Islet of Langerhans (tissue), 1 donor: Measurements from ENCODE around the gene ZFP91.

ENCODE experiments used
- FAIRE-seq: peaks from one replicate; lab custom pipeline; 2011; peaks lifted over from hg19 to GRCh38; lab: Jason Lieb, UNC

ZFP91 gene

DNA sequence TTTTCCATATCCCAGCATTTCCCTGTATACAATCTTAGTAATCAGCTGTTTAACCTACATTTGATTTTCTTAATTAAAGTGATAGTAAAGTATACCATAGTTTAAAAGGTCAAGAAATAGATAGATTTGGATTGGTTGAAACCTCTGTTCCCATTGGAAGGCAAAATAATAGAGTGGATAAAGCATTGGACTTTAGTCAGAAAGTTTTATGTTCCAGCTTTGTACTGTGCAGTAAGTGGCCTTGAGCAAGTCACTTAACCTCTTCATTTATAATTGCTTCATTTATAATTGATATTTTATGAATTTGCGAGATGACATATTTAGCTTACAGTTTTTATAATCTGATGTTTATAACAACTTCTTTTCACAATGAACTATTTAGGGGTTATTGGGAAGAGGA, 3.6 kb downstream of the ZFP91 start:
- FAIRE-seq, result no peak

DNA sequence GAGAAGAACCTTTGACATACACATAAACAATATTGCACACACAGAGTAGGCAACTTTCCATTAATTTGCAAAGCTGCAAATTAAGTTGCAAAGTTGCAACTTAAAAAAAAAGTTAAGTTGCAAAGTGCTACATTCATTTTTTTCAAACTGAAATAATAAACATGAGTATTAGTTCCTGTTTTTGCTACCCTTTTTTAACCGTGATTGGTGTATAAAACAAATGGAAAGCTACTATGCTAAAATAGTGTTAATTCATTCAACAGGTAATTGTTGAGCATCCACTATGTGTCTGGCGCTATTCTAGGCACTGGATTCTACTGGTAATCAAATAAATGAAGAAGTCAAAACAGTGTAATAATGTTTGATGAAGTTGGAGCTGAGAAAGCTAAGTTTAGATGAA, 8.1 kb downstream of the ZFP91 start:
- FAIRE-seq, result no peak

DNA sequence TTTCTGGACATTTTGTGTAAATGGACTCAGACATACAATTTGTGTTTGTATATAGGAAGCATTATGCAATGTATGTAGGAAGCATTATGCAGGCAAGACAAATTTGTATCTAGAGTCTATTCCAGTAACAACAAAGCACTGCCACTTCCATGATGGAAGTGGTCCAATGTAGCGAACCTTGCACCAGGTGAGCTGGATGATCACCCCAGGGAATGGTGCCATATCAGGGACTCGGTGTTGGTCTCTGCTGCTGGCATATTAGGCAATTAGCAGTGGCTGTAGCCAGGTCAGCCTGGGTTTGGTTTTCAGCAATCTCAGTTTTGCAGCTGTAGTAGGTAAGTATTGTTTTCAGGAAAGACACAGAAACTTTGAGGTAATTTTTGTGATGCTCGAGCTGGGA, 12.8 kb downstream of the ZFP91 start:
- FAIRE-seq, result no peak

DNA sequence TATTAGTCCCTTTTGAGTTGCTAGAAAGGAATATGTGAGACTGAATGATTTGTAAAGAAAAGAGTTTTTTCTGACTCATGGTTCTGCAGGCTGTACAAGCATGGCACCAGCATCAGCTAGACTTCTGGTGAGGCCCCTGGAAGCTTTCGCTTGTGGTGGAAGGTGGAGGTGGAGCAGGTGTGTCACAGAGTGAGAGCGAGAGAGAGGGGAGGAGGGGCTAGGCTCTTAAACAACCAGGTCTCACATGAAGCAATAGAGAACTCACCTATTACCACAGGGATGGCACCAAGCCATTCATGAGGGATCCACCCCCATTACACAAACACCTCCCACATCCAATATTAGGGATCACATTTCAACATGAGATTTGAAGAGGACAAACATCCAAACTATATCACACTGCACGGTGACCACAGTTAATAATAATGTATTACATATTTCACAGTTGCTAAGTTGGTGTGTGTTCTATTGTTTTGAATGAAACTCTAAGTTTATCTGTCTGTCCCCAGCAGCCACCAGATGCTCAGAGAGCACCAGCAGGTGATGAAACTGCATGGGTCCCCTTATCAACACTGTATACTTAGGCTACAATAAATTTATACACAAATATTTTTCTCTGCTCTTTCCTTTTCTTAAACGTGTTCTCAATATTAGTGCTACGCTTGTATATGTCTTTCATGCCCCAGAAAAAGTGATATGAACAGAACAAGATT, 14.1 kb downstream of the ZFP91 start:
- FAIRE-seq, result no peak

DNA sequence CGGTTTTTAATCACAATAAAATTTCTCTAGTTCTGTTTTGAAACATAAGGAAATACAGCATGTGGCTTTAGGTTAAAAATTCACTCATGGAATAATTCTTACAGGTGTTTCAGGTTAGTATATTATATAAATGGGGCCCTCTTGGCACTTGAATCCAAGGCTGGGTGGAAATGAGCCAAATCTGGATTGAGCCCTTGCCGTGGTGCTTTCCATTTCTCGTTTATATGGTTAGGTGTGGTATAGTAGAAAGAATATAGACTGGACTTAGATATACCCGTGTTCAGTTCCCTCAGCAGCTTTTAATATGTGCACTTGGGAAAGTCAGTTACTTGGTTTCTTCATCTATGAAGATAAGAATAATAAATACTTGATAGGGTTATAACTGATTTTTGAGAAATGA, 16.0 kb downstream of the ZFP91 start:
- no peak for FAIRE-seq

DNA sequence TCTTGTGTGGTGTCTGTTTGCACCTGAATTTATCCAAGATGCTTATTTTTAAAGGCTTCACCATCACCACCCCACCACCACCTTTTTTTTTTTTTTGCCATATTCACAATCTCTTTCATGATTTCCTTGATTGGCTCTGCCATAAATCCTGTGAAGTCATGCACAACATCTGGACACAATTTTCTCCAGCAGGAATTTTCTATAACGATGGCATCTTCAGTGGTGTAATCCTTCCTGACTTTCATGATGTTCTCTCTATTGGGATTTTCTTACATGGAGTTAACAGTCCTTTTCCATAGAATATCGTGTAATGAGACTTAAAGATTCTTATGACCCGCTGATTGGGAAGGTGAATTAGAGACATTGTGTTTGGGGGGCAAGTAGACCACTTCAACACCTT, 17.8 kb downstream of the ZFP91 start:
- no peak for FAIRE-seq

DNA sequence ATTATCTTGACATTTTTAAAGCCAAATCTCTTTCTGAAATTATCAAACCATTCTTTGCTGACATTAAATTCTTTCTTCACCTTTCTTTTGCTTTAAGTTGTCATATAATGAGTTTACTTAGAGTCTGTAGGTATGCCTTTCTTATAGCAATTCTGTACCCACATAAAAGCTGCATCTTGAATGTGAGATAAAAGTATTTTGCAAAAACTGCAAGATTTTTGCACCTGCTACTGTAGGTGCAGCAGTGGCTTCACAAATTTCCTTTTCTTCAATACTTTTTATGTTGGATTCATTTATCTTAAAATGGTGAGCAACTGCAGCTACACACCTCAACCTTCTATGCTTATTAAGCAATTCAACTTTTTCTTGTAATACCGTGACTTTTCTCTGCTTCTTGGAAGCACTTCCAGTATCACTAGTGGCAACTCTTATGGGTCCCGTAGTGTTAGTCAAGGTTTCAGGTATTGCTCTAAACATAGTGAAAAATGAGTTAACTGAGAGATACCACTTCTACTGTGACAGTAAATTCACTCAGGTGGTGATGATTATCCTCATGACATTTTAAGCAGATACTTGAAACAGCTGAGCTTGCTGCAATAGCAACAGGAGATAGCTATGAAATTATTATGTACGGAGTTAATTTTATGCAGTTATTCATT, 18.8 kb downstream of the ZFP91 start:
- peak; percentile 90 for FAIRE-seq

DNA sequence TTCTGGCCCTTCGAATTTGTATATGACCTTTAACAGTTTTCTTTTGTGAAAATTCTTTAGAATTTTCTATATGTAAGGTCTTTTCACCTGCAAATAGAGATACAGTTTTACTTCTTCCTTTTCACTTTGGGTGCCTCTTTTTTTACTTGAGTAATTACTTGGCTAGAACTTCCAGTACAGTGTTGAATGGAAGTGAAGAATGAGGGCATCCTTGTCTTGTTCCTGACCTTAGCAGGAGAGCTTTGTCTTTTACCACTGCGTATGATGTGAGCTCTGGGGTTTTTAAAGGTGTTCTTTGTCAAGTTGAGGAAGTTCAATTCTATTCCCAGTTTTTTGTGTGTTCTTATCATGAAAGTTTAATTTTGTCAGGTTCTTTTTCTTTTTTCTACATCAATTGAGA, 21.6 kb downstream of the ZFP91 start:
- FAIRE-seq, result no peak

DNA sequence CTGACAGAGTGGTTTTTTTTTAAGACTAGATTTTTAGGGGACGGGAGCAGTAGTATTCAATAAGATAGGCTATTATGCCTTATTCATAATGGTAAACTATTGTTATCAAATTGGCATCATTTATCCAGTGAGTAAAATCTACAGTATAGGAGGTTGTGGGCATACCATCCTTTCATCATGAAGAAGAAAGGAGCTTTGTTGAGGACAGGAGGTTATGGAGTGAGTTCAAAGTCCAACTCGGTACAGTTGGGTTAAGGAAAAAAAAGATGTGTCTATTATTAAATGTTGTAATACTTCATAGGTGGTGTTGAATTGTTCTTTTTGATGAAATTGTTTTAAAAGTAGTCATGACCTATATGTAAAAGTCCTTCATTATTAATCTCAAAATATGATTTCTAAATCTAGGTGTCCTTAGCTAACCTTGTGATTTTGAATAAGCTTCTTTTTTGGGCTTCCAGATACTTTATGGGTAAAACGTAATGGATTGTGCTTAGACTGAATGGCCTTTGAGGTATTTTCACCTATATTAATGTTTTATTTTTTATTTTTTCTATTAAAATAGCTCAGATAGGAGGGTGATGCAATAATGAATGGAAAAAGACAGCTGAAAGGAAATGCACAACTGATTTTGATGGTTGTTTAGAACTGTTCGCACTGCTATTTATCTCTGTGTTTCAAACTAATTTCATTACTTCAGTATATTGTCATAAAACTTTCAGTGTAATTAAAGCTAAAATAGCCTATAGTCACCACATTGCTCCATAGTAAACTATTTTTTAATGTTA, 28.3 kb downstream of the ZFP91 start:
- FAIRE-seq, result peak; percentile 62

DNA sequence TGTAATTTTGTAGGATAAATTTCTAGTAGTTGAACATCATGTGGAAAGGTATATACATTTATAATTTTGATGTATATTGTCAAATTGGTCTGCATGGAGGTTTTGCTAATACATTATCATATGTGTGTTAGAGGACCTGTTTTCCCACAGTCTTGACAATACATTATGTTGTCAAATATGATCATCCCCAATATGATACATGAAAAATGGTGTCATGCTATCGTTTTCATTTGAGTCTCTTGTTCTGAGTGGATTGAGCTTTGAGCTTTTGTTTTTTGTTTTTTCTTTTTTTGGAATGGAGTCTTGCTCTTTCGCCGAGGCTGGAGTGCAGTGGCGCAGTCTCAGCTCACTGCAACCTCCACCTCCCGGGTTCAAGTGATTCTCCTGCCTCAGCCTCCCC, 29.5 kb downstream of the ZFP91 start:
- no peak for FAIRE-seq

DNA sequence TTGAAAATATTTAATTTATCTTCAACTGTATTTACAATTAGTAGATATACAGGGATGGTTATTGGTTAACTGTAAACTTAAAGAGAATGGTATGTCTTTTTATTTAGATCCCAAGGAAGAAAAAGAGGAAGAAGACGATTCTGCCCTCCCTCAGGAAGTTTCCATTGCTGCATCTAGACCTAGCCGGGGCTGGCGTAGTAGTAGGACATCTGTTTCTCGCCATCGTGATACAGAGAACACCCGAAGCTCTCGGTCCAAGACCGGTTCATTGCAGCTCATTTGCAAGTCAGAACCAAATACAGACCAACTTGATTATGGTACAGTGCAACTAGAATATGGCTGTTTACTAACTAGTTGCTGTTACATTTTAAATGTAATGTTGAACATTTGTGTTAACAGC, 30.9 kb downstream of the ZFP91 start:
- no peak for FAIRE-seq

DNA sequence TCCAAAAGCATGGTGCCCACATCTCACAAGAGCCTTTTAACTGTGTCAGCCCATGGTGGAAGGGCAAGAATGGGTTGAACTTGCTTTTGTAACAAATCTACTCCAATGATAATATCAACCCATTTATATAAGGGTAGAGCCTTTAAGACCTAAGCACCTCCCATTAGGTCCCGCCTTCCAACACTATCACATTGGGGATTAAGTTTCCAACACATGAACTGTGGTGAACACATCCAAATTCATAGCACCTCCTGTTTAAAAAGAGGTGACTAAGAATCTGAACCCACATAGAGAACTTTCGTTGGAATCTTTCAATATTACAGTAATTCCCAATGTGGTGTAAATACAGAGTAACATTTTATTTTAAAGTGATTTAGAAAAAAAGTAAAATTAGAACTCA, 34.4 kb downstream of the ZFP91 start:
- FAIRE-seq, result no peak

DNA sequence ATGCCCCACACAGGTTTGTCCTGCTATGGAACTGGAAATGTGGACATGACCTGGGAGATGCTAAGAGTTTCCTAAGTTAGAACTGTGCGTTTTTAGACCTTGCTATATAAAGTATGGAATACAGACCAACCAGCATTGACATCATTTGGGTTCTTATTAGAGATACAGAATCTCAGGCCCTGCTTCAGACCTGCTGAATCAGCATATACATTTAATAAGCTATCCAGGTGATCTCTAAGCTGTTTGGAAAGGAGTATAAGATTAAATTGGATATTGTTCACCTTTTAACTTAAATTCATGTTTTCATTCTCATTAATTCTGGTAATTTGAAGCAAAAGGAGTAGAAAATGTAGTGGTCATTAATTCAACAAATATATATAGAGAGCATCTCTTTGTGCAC, 36.7 kb downstream of the ZFP91 start:
- FAIRE-seq, result no peak

DNA sequence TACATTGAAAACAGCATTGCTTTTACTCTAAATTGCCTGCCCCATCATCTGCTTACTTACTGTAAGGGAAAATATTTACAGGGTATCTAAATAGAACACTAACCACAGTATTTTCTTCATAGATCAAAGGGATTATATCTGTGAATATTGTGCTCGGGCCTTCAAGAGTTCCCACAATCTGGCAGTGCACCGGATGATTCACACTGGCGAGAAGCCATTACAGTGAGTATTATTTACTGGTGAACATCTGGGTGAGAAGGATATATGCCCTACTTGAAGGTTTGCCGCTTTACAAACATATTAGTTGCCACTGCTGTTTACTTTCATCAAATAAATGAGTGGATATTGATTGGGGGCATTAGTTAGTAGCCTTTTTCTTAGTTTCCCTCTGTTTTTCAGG, 37.7 kb downstream of the ZFP91 start:
- FAIRE-seq, result peak; percentile 41

DNA sequence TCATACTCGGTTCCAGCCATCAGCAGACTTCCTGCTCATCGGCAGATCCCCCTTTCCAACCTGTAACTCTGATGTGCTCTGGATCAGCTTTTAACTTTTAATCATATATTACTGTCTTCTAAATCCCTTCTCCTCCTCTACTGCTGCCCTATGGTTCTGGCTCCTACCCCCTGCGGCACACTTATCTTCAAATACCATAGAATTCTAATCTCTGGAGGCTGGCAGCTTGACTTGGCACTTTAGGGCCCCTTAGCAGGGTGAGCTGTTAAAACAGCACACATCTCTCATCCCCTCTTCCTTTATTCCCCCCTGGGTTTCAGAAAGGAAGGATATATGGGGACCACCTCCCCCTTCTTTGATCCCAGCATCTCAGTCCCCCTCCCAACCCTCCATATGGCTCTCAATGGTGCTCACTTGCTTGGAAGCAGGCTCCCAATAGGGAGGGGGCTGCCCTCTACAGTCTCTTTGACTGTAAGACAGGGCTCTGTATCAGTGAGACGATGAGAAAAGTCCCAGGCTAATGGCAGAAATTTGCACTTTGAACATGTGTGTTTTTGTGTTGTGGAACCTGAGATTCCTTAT, 39.2 kb downstream of the ZFP91 start:
- FAIRE-seq, result no peak

DNA sequence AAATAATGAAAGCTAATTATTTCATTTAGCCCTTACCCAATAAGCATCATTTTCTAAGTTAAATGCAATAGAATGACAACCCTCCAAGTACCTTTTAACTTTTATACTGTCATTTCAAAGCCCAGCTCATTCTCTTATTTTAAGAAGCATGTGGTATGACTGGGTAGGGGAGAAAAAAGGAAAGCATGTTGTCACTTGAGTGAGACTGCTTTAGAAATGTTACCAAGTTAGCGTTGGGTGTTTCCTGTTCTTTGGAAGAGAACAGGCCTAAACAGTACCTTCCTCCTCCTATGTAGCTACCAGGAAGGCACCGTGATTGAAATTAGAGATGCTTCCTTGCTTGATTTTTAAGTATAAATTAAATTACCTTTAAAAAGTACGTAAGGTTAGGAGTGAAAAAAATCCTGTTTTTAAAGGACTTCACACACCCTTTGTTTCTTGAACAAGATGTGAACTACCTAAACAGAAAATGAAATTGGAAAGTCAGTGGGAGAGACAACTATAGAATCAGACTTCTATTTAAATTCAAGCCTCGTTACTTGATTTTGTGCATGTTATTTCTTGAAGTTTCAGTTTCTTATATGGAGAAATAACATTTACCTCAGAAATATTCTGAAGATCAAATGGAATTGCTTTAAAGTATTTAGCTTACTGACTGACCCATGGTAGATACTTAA, 42.9 kb downstream of the ZFP91 start:
- no peak for FAIRE-seq

DNA sequence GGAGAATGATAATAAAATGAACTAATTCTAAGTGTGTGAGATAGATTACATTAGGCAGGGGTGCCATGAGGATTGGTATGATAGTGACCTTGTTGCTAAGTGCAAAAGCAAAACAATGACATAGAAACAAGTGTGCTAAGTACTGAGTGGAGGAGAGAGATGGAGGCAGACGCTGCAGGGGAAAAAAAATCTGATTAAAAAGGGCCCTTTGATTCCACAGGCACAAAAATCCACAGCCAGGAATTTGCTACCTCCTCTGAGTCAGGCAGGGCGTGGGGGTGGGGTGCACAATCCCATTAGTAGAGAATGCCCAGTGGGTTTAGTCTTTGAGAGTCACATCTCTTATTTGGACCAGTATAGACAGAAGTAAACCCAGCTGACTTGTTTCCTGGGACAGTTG, 43.5 kb downstream of the ZFP91 start, which contains the start of gene CNTF:
CNTF (plus strand) TSS at position 322 of the 400 bp plus-strand sequence. CDS start 88 bp downstream, outside the sequence.
- FAIRE-seq, result no peak

DNA sequence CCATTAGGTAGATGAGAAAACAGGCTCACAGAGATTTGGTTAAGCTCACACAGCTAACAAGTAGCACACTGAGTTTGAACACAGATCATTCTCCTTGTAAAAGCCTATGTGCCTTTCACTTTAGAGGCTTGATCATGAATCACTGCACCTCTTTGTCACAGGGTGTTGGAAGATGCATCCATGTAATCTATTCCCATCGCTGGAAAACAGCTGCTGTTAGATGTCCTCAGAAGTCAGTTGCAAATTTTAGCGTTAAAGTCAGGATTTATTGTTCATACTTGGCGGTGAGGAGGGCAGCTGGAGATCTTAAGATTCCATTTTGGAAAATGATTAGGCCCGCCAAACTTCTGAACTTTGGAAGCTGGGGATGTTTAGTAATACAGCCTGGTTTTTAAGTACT, 46.2 kb downstream of the ZFP91 start:
- FAIRE-seq, result no peak

DNA sequence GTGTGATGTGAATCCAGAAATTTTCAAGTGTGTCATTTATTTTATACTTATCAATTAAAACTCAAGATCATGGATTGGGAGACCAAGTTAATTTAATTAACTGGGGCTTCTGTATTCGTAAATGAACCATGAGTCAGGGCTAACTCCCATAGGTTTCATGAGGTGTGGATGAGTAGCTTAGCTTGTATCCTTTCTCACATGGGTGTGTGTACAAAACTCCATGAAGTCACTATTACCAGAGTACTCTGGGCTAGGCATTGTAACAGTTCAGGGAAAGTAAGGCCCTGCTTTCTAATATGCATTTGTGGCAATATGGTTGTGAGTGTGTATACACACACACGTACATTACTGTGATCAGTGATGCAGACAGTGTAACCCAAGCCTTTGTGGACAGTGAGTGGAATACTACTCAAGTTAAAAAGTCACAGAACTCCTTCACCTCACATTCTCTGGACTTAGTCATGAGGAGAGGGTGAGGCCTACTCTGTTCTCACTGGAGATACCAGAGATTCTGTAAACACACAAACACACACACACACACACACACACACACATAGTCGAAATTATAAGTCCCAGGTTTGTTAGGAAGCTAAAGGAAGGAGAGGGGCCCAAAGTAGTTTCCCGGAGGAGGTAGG, 47.1 kb downstream of the ZFP91 start:
- no peak for FAIRE-seq

DNA sequence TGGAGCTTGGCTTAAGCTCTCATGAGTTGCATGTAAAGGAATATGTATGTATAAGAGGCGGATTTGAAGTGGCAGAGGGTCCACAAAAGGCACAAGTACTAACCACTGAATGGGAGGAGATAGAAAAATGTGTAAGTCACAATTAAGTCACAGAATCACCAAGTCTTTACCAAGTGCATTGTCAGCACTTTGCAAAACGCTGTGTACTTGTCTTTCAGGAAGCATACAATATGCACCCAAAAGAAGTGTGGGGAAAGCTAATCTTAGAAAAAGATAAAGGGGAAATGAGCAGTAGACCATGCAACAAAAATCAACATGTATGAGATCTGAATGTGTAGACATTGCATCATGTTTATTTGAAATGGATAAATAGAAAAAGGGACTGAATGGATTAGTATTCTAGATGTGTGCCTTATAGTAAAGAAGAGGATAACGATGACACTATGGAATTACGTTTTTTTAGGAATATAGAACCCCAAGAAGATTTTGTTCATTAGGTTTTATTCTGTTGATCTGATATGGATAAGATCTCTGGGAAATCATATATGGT, 48.1 kb downstream of the ZFP91 start:
- FAIRE-seq, result no peak

DNA sequence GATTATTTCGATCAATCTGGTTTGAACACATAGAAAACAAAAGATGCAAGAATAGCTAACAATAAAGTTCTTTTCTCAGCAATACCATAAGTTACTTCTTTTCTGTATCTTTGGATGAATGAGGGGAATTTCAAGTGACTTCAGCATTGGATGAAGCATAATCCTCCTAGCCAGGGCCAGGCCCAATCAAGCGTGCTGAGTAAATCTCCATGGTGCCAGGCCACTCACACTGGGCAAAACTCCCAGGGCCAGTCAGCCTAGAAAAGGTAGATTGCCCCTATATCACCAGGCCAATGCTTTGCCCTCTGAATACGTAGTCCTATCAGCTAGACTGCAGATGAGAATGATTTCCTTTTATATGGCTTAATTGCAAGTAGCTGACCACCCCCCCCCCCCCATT, 49.6 kb downstream of the ZFP91 start:
- no peak for FAIRE-seq

DNA sequence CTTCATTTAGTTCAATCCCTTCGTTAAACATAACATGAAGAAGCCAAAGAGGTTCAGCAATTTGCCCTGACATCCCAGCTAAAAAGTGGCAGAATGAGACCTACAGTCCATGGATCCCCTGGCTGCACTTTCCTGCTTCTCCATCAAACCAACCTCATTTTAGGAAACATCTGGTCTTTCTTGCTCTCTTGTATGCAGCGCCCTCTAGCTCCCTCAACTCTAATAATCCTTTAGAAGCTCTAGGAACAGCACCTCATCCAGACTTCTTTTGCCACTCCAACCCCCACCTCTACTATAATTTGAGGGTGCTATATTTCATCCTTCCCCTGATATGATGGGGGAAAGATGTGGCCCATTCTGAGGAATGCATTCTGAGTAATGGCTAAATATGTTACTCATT, 51.0 kb downstream of the ZFP91 start:
- FAIRE-seq, result no peak
